HL-60 (cell line): ENCODE measurements around the gene PPM1H.

Source experiments
- CTCF ChIP-seq: IDR thresholded peaks from one replicate; pipeline ENCODE4 v1.5.1; 2011; ENCODE audit warnings: low read length, control low read depth, inconsistent platforms; ENCODE audit not compliant: insufficient read depth
- GABPA ChIP-seq: IDR thresholded peaks from 2 replicates; pipeline ENCODE4 v1.6.1; 2012; ENCODE audit warnings: low read depth
- POLR2AphosphoS5 ChIP-seq: IDR thresholded peaks from 2 replicates; pipeline ENCODE4 v1.6.1; 2012; ENCODE audit warnings: low read depth

DNA sequence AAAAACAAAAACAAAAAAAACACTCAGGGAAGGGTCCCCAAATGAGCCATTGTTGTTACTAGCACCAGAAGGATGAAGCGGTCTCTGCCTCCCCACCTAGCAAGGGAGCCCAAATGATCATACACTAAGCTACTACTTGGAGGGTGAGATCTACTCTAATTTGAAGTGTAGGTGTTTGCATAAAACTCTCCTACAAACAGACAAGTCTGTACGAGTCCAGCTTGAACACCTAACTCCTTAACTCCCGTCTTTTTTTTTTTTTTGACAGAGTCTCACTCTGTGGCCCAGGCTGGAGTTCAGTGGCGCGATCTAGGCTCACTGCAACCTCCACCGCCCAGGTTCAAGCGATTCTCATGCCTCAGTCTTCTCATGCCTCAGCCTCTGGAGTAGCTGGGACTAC, 132.6 kb downstream of the PPM1H start:
- no peak for TF ChIP-seq CTCF
- TF ChIP-seq POLR2AphosphoS5, result no peak
- no peak for TF ChIP-seq GABPA
